Astrocyte of the spinal cord (primary cell): Measurements from ENCODE around the gene TTLL5.
A peak's percentile ranks its signal among the peaks of the same experiment; 100 is the strongest.

Source experiments
- DNase-seq: peaks from one replicate; pipeline ENCODE4 v3.0.0; 2011; ENCODE audit warnings: low read depth, low spot score
- H3K4me3 ChIP-seq: 2 replicates; pipeline ENCODE4 v1.5.1; 2011; ENCODE audit warnings: low read depth, mild to moderate bottlenecking, low read length, moderate library complexity
- CTCF ChIP-seq: IDR thresholded peaks from 2 replicates; pipeline ENCODE4 v1.5.1; 2012; ENCODE audit warnings: low read depth, mild to moderate bottlenecking, low read length, inconsistent platforms
- in situ Hi-C: cut with HindIII; loops from 2 replicates; pipeline ENCODE4 v1.10.0; 2017; ENCODE audit warnings: low sequenced_read_pairs

TTLL5 gene, protein sequence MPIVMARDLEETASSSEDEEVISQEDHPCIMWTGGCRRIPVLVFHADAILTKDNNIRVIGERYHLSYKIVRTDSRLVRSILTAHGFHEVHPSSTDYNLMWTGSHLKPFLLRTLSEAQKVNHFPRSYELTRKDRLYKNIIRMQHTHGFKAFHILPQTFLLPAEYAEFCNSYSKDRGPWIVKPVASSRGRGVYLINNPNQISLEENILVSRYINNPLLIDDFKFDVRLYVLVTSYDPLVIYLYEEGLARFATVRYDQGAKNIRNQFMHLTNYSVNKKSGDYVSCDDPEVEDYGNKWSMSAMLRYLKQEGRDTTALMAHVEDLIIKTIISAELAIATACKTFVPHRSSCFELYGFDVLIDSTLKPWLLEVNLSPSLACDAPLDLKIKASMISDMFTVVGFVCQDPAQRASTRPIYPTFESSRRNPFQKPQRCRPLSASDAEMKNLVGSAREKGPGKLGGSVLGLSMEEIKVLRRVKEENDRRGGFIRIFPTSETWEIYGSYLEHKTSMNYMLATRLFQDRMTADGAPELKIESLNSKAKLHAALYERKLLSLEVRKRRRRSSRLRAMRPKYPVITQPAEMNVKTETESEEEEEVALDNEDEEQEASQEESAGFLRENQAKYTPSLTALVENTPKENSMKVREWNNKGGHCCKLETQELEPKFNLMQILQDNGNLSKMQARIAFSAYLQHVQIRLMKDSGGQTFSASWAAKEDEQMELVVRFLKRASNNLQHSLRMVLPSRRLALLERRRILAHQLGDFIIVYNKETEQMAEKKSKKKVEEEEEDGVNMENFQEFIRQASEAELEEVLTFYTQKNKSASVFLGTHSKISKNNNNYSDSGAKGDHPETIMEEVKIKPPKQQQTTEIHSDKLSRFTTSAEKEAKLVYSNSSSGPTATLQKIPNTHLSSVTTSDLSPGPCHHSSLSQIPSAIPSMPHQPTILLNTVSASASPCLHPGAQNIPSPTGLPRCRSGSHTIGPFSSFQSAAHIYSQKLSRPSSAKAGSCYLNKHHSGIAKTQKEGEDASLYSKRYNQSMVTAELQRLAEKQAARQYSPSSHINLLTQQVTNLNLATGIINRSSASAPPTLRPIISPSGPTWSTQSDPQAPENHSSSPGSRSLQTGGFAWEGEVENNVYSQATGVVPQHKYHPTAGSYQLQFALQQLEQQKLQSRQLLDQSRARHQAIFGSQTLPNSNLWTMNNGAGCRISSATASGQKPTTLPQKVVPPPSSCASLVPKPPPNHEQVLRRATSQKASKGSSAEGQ (N-terminal part only)

GRCh38 chr14:75660630-75661498 lies at the start of gene TTLL5, which contains the start of gene ERG28:
Gene TTLL5 (plus strand): TSS chr14:75661246. CDS start chr14:75663150, 1,904 bp downstream.
Gene ERG28 (minus strand): TSS chr14:75660876. CDS start chr14:75657502, 3,374 bp downstream.
- in situ Hi-C loops = no loop called here
- H3K4me3 ChIP-seq = peak within 1 kb of the TSS; percentile 94
- peak; percentile 99 for DNase-seq
- no peak for TF ChIP-seq CTCF

GRCh38 chr14:75612157-75612556 lies 48.9 kb upstream of the TTLL5 start:
- no peak overlapping the region for H3K4me3 ChIP-seq
- DNase-seq = no peak
- no peak for TF ChIP-seq CTCF
- in situ Hi-C loops = no loop called here

DNA sequence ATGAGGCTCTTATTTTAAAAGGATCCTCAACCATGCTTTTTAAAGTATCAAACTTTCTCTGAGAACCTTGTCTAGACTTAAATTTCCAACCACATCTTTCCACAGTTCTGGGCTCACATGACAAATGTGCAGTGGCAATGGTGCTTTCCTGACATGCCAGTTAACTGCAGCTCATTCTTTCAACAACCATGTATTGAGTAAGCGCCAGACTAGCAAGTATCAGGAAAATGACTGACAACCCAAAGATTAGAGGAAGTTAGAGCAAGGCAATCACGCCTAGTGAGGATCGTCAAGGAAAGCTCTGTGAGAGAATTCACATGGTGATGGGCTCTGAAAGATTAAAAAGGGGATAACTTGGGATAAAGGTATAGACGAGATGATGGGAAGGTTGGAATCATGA lies 46.9 kb upstream of the TTLL5 start:
- TF ChIP-seq CTCF = no peak
- no peak for DNase-seq
- in situ Hi-C loops = no loop called here
- H3K4me3 ChIP-seq = no peak overlapping the region

- in situ Hi-C loops = no loop called here
- no peak overlapping the region for H3K4me3 ChIP-seq
- DNase-seq = no peak
- no peak for TF ChIP-seq CTCF
These were observed 45.8 kb upstream of the TTLL5 start for GRCh38 chr14:75615200-75615599.

DNA sequence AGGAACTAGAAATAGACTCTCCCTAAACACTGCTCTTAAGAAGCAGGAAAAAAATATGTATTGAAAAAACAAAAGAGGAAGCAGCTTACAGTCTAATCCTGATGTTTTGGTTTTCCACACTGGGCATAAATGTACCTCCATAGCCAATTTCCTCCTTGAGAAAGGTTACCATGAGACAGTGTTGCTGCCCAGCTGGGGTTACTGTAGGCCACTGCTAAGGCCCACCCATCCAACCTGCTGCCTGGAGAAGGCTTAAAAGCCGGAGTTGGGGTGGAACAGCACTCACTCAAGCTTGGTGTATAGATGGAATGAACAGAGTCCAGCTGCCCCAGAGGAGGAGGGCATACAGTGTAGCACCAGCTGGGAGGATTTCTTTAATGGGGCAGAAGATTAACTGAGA lies 41.5 kb upstream of the TTLL5 start:
- no peak for TF ChIP-seq CTCF

More for the DNA sequence above, 41.5 kb upstream of the TTLL5 start:
- H3K4me3 ChIP-seq = no peak overlapping the region
- DNase-seq = no peak
- in situ Hi-C loops = no loop called here
